Caco-2 (cell line): ENCODE results near the gene RTP2. TPM values are rescaled to one million over a fixed set of nuclear protein-coding genes. Genes with fewer than 3 reads are reported as not detected.

Experiments used
- BruUV-seq: library from RNA; stranded (reverse); fragments of 400-500 nt; replicated peaks from 2 replicates; lab custom pipeline; 2021; lab: Mats Ljungman, UMichigan
- CTCF ChIA-PET: fragments of 300-600 bp; sonication (Branson Sonifier 250); formaldehyde crosslinking; loops from one replicate; lab custom pipeline; 2022; ENCODE audit warnings: antibody characterized with exemption; lab: Charles Lee
- POLR2A ChIA-PET: fragments of 300-600 bp; sonication (Branson Sonifier 250); formaldehyde crosslinking; loops from one replicate; lab custom pipeline; 2022; ENCODE audit warnings: antibody characterized with exemption; lab: Charles Lee
- DNase-seq, 2 experiments: peaks; one replicate each; pipeline versions ENCODE4 v3.0.0 to v3.0.0-alpha.2; 2020 to 2022
- H3K27me3 ChIP-seq: replicated peaks from 2 replicates; pipeline ENCODE4 v1.6.0; 2011; ENCODE audit warnings: low read length; ENCODE audit not compliant: control insufficient read depth, insufficient read depth
- H3K36me3 ChIP-seq: 2 replicates; pipeline ENCODE4 v1.5.1; 2011; ENCODE audit warnings: low read length; ENCODE audit not compliant: control insufficient read depth, insufficient read depth
- H3K4me1 ChIP-seq: fragments of 250-450 bp; sonication (Bioruptor Pico); 2 replicates; pipeline ENCODE4 v1.5.1; 2020; ENCODE audit warnings: mild to moderate bottlenecking
- H3K4me3 ChIP-seq: 2 replicates; pipeline ENCODE4 v1.5.1; 2011; ENCODE audit warnings: low read depth, mild to moderate bottlenecking, control low read depth, low read length
- H3K9me3 ChIP-seq: fragments of 250-450 bp; sonication (Bioruptor Pico); 2 replicates; pipeline ENCODE4 v1.5.1; 2020; ENCODE audit warnings: mild to moderate bottlenecking, moderate library complexity
- H3K27ac Mint-ChIP-seq: one replicate; pipeline ENCODE4 v1.8.0; 2022; ENCODE audit warnings: mixed read lengths; ENCODE audit not compliant: unreplicated experiment
- H3K27me3 Mint-ChIP-seq: one replicate; pipeline ENCODE4 v1.8.0; 2022; ENCODE audit warnings: mixed read lengths; ENCODE audit not compliant: insufficient read depth, unreplicated experiment
- H3K36me3 Mint-ChIP-seq: one replicate; pipeline ENCODE4 v1.8.0; 2022; ENCODE audit warnings: mild to moderate bottlenecking, mixed read lengths; ENCODE audit not compliant: insufficient read depth, unreplicated experiment
- H3K4me1 Mint-ChIP-seq: one replicate; pipeline ENCODE4 v1.8.0; 2022; ENCODE audit warnings: low read depth, mixed read lengths; ENCODE audit not compliant: unreplicated experiment
- H3K4me3 Mint-ChIP-seq: one replicate; pipeline ENCODE4 v1.8.0; 2022; ENCODE audit warnings: mild to moderate bottlenecking, moderate library complexity, mixed read lengths; ENCODE audit not compliant: unreplicated experiment
- H3K9me3 Mint-ChIP-seq: one replicate; pipeline ENCODE4 v1.8.0; 2022; ENCODE audit warnings: mixed read lengths; ENCODE audit not compliant: unreplicated experiment
- CTCF ChIP-seq, 2 experiments: fragments of 200-600 bp in 1 of 2; IDR thresholded peaks; 1 replicate in 1 of 2; 2 replicates in 1 of 2; pipeline versions ENCODE4 v1.5.1 to v1.8.0; 2011 to 2022; ENCODE audit warnings: antibody characterized with exemption in 1 of 2, control low read depth in 1 of 2, inconsistent platforms in 1 of 2, low read depth in 1 of 2, low read length in 1 of 2, mild to moderate bottlenecking in 1 of 2, moderate library complexity in 1 of 2; ENCODE audit not compliant: insufficient read depth in 1 of 2, severe bottlenecking in 1 of 2, unreplicated experiment in 1 of 2
- intact Hi-C: fragments of 100-400 bp; cut with micrococcal nuclease; formaldehyde crosslinking; loops from one replicate; pipeline ENCODE4 v1.10.0; 2022; ENCODE audit not compliant: unreplicated experiment
- total RNA-seq: library from RNA; stranded (reverse); gene quantifications from 2 replicates; pipeline ENCODE4 v1.2.3, GENCODE V29; 2022

The RTP2 gene
- total RNA-seq, 1 experiment from 2014 or later, result not detected

- peaks cover 11% of the 10 kb centered on the region for H3K4me1 ChIP-seq
- BruUV-seq, result no TSS peak
- ChIA-PET POLR2A (no interaction called here), CTCF (interaction anchor here (0.8 to 1.1 kb wide), 2 partner anchors 15 to 41 kb away, joined by 3 read pairs; no protein-coding TSS in a partner anchor)
- no peaks in the 10 kb centered on the region for H3K27me3 ChIP-seq
- peaks cover 10% of the 10 kb centered on the region for H3K36me3 ChIP-seq
- Mint-ChIP-seq H3K9me3 (no peaks in the 10 kb centered on the region), H3K27me3 (no peaks in the 10 kb centered on the region), H3K36me3 (peaks cover 34% of the 10 kb centered on the region), H3K4me3 (no peak overlapping the region), H3K27ac (no peak overlapping the region), H3K4me1 (peaks cover 15% of the 10 kb centered on the region)
- intact Hi-C loops, result no loop called here
- no peak overlapping the region for H3K4me3 ChIP-seq
- H3K9me3 ChIP-seq, result no peaks in the 10 kb centered on the region
- DNase-seq, result no peak
- no peak for TF ChIP-seq CTCF (IDR thresholded peaks at IDR 0.05; ENCODE audit: insufficient read depth in 1 of 2, low read depth in 1 of 2, low read length in 1 of 2, severe bottlenecking in 1 of 2, unreplicated experiment in 1 of 2)
Measured at GRCh38 chr3:187720337-187720670, 17.9 kb upstream of the RTP2 start.

GRCh38 chr3:187719628-187720336 is 17.4 kb upstream of the RTP2 start:
- no peaks in the 10 kb centered on the region for H3K27me3 ChIP-seq
- H3K9me3 ChIP-seq, result no peaks in the 10 kb centered on the region
- ChIA-PET POLR2A (no interaction called here), CTCF (interaction anchor here (0.8 to 1.1 kb wide), 3 partner anchors 15 to 464 kb away, joined by 3 read pairs; no protein-coding TSS in a partner anchor)
- no peak overlapping the region for H3K4me3 ChIP-seq
- H3K36me3 ChIP-seq, result peaks cover 8% of the 10 kb centered on the region
- peaks cover 11% of the 10 kb centered on the region for H3K4me1 ChIP-seq
- intact Hi-C loops, result no loop called here
- Mint-ChIP-seq H3K27ac (no peak overlapping the region), H3K4me1 (peaks cover 15% of the 10 kb centered on the region), H3K9me3 (no peaks in the 10 kb centered on the region), H3K36me3 (peaks cover 30% of the 10 kb centered on the region), H3K4me3 (no peak overlapping the region), H3K27me3 (no peaks in the 10 kb centered on the region)
- no peak for DNase-seq
- BruUV-seq, result no TSS peak
- no peak for TF ChIP-seq CTCF (IDR thresholded peaks at IDR 0.05; ENCODE audit: insufficient read depth in 1 of 2, low read depth in 1 of 2, low read length in 1 of 2, severe bottlenecking in 1 of 2, unreplicated experiment in 1 of 2)

- H3K9me3 Mint-ChIP-seq, result no peaks in the 10 kb centered on the region
- no peak overlapping the region for H3K27ac Mint-ChIP-seq
- H3K36me3 ChIP-seq, result peaks cover 5% of the 10 kb centered on the region; the same call in 1 of the 2 replicates
- no peaks in the 10 kb centered on the region for H3K9me3 ChIP-seq
- intact Hi-C loops, result no loop called here
- H3K27me3 ChIP-seq, result no peaks in the 10 kb centered on the region
- no peak for DNase-seq
- peaks cover 20% of the 10 kb centered on the region for H3K36me3 Mint-ChIP-seq
- H3K4me1 Mint-ChIP-seq, result peaks cover 22% of the 10 kb centered on the region
- ChIA-PET POLR2A (no interaction called here), CTCF (no interaction called here)
- H3K4me3 Mint-ChIP-seq, result no peak overlapping the region
- TF ChIP-seq CTCF (IDR thresholded peaks at IDR 0.05; ENCODE audit: insufficient read depth in 1 of 2, low read depth in 1 of 2, low read length in 1 of 2, severe bottlenecking in 1 of 2, unreplicated experiment in 1 of 2), result no peak
- no TSS peak for BruUV-seq
- H3K27me3 Mint-ChIP-seq, result no peaks in the 10 kb centered on the region
- no peak overlapping the region for H3K4me3 ChIP-seq
- H3K4me1 ChIP-seq, result peaks cover 11% of the 10 kb centered on the region
Measured at GRCh38 chr3:187718802-187719201, 16.4 kb upstream of the RTP2 start.
